K562 (cell line): ENCODE results near the gene HOXB5. TPM values are rescaled to one million over a fixed set of nuclear protein-coding genes. Genes with fewer than 3 reads are reported as not detected.
A peak's percentile ranks its signal among the peaks of the same experiment; 100 is the strongest.

Source experiments
- ATAC-seq: fragments of 200-7000 bp; cut with Tn5 transposase; 3 replicates; pipeline ENCODE4 v1.9.1; 2020; ENCODE audit warnings: moderate library complexity
- BruUV-seq: library from RNA; stranded (reverse); fragments of 400-500 nt; replicated peaks from 2 replicates; lab custom pipeline; 2021; lab: Mats Ljungman, UMichigan
- CTCF ChIA-PET: fragments of 300-600 bp; formaldehyde crosslinking; extraction: SDS; loops from one replicate; lab custom pipeline; 2021; ENCODE audit warnings: low intra/inter-chr PET ratio; lab: Yijun Ruan, JAX
- POLR2A ChIA-PET: fragments of 300-600, 350-650 bp; sonication (Branson Sonifier 250); formaldehyde crosslinking; extraction: SDS; loops from one replicate; lab custom pipeline; 2021; ENCODE audit warnings: antibody characterized with exemption, inconsistent platforms; lab: Yijun Ruan, JAX
- DNase-seq, 4 experiments: peaks; one replicate each; pipeline versions ENCODE4 v3.0.0 to v3.0.0-alpha.2; 2011 to 2018; ENCODE audit warnings: low spot score in 3 of 4, mixed read lengths in 3 of 4; ENCODE audit errors: extremely low read depth in 1 of 4
- FAIRE-seq: peaks from 2 replicates; lab custom pipeline; 2011; peaks lifted over from hg19 to GRCh38; lab: Jason Lieb, UNC
- H2AFZ ChIP-seq: 2 replicates; pipeline ENCODE4 v1.6.0; 2011; ENCODE audit warnings: low read depth, low read length, control low read depth, inconsistent platforms
- H3K27ac ChIP-seq: fragments of 200-600 bp; 3 replicates; pipeline ENCODE4 v1.8.0; 2011; ENCODE audit warnings: low read depth, mild to moderate bottlenecking, control low read depth, inconsistent platforms, low read length, moderate library complexity, mixed read lengths; ENCODE audit errors: extremely low read depth
- H3K27me3 ChIP-seq, 2 experiments: fragments of 300-600 bp in 1 of 2; 2 replicates in 1 of 2; 3 replicates in 1 of 2; pipeline versions ENCODE4 v1.6.0 to v1.8.0; 2011; ENCODE audit warnings: inconsistent platforms in 2 of 2, low read length in 2 of 2, mild to moderate bottlenecking in 1 of 2, mixed read lengths in 1 of 2, moderate library complexity in 1 of 2; ENCODE audit not compliant: control insufficient read depth in 2 of 2, insufficient read depth in 2 of 2
- H3K36me3 ChIP-seq: fragments of 300-600 bp; 3 replicates; pipeline ENCODE4 v1.8.0; 2011; ENCODE audit warnings: mild to moderate bottlenecking, low read length, inconsistent platforms; ENCODE audit not compliant: control insufficient read depth, insufficient read depth
- H3K4me1 ChIP-seq, 2 experiments: fragments of 200-600 bp in 1 of 2; replicated peaks in 1 of 2; 2 replicates in 1 of 2; 3 replicates in 1 of 2; pipeline versions ENCODE4 v1.5.1 to v1.8.0; 2011; ENCODE audit warnings: inconsistent platforms in 2 of 2, low read length in 2 of 2, mild to moderate bottlenecking in 1 of 2, mixed read lengths in 1 of 2, moderate library complexity in 1 of 2; ENCODE audit not compliant: control insufficient read depth in 2 of 2, insufficient read depth in 2 of 2
- H3K4me2 ChIP-seq: 2 replicates; pipeline ENCODE4 v1.6.1; 2011; ENCODE audit warnings: low read length, control low read depth, inconsistent platforms, mixed read lengths; ENCODE audit not compliant: insufficient read depth
- H3K4me3 ChIP-seq: fragments of 200-600 bp; sonication (generic), shearing (Covaris generic); 2 replicates; pipeline ENCODE4 v1.5.1; 2016; ENCODE audit warnings: control low read depth, inconsistent platforms
- H3K79me2 ChIP-seq: fragments of 200-600 bp; 3 replicates; pipeline ENCODE4 v1.8.0; 2011; ENCODE audit warnings: low read length, inconsistent platforms; ENCODE audit not compliant: control insufficient read depth, insufficient read depth
- H3K9ac ChIP-seq, 2 experiments: 2 replicates each; pipeline versions ENCODE4 v1.6.0 to v1.6.1; 2011; ENCODE audit warnings: low read depth in 2 of 2, low read length in 2 of 2, control low read depth in 1 of 2, inconsistent platforms in 1 of 2, mild to moderate bottlenecking in 1 of 2, mixed read lengths in 1 of 2; ENCODE audit not compliant: insufficient read depth in 1 of 2
- H3K9me1 ChIP-seq: one replicate; pipeline ENCODE4 v1.6.0; 2011; ENCODE audit warnings: inconsistent platforms, mild to moderate bottlenecking, low read length, moderate library complexity; ENCODE audit not compliant: control insufficient read depth, insufficient read depth
- H3K9me3 ChIP-seq: replicated peaks from 2 replicates; pipeline ENCODE4 v1.5.1; 2011; ENCODE audit warnings: low read depth, low read length, inconsistent platforms; ENCODE audit not compliant: control insufficient read depth, insufficient read depth
- H4K20me1 ChIP-seq: replicated peaks from 2 replicates; pipeline ENCODE4 v1.6.1; 2011; ENCODE audit warnings: low read length, inconsistent platforms, mixed read lengths; ENCODE audit not compliant: control insufficient read depth, insufficient read depth
- ARID3A ChIP-seq: IDR thresholded peaks from 2 replicates; pipeline ENCODE4 v1.6.1; 2012; ENCODE audit warnings: low read depth, low read length, improper control_type of control experiment, borderline replicate concordance
- CHD1 ChIP-seq: fragments of 200-600 bp; sonication (generic); IDR thresholded peaks from one replicate; pipeline ENCODE4 v1.6.1; 2012; ENCODE audit warnings: mild to moderate bottlenecking, moderate library complexity, low read length, inconsistent platforms
- HIVEP1 ChIP-seq: fragments of 250-450 bp; sonication (Bioruptor Pico); IDR thresholded peaks from 2 replicates; pipeline ENCODE4 v1.4.0; 2020; ENCODE audit warnings: mild to moderate bottlenecking
- HNRNPLL ChIP-seq: fragments of 200-400 bp; formaldehyde crosslinking; IDR thresholded peaks from 2 replicates; pipeline ENCODE4 v1.6.1; 2017; ENCODE audit warnings: low read length, low read depth, mild to moderate bottlenecking; ENCODE audit not compliant: poor library complexity, severe bottlenecking
- JUN ChIP-seq, 2 experiments: sonication (generic) in 1 of 2; formaldehyde crosslinking in 1 of 2; IDR thresholded peaks; 2 replicates each; pipeline versions ENCODE4 v1.6.1 to v1.8.0; 2012 to 2022; ENCODE audit warnings: borderline replicate concordance in 2 of 2, mild to moderate bottlenecking in 2 of 2, improper control_type of control experiment in 1 of 2, low read depth in 1 of 2, low read length in 1 of 2, missing genetic modification reagents in 1 of 2
- MAFF ChIP-seq: IDR thresholded peaks from 2 replicates; pipeline ENCODE4 v1.6.1; 2012; ENCODE audit warnings: low read length, improper control_type of control experiment
- MAFG ChIP-seq: fragments of 450-650 bp; conservative IDR thresholded peaks from 2 replicates; pipeline ENCODE4 v1.6.1; 2016; ENCODE audit warnings: missing genetic modification characterization, missing compliant biosample characterization
- NCOA2 ChIP-seq, 2 experiments: fragments of 450-650 bp; IDR thresholded peaks; 2 replicates each; pipeline ENCODE4 v1.6.1; 2018; ENCODE audit warnings: mild to moderate bottlenecking in 2 of 2, moderate library complexity in 1 of 2; ENCODE audit not compliant: partially characterized antibody in 2 of 2
- NR1H2 ChIP-seq: sonication (generic); formaldehyde crosslinking; IDR thresholded peaks from 2 replicates; pipeline ENCODE4 v1.4.0; 2020; ENCODE audit warnings: mild to moderate bottlenecking, missing genetic modification reagents
- RAD21 ChIP-seq, 2 experiments: fragments of 250-450 bp in 1 of 2; fragments of 450-650 bp in 1 of 2; sonication (Bioruptor Pico) in 1 of 2; formaldehyde crosslinking in 1 of 2; IDR thresholded peaks in 1 of 2; conservative IDR thresholded peaks in 1 of 2; 2 replicates each; pipeline versions ENCODE4 v1.4.0 to v1.8.0; 2020 to 2022; ENCODE audit warnings: mild to moderate bottlenecking in 2 of 2, moderate library complexity in 1 of 2
- SNAPC5 ChIP-seq: fragments of 250-450 bp; sonication (Bioruptor Pico); IDR thresholded peaks from 2 replicates; pipeline ENCODE4 v1.8.0; 2021; ENCODE audit warnings: moderate library complexity, mild to moderate bottlenecking, inconsistent platforms
- UBTF ChIP-seq, 2 experiments: IDR thresholded peaks; 2 replicates each; pipeline ENCODE4 v1.6.1; 2012; ENCODE audit warnings: improper control_type of control experiment in 2 of 2, low read depth in 2 of 2, low read length in 2 of 2, borderline replicate concordance in 1 of 2
- ZBED1 ChIP-seq: IDR thresholded peaks from 2 replicates; pipeline ENCODE4 v1.6.1; 2014
- ZNF668 ChIP-seq: fragments of 250-450 bp; sonication (Bioruptor Pico); IDR thresholded peaks from 2 replicates; pipeline ENCODE4 v1.8.0; 2022; ENCODE audit warnings: mild to moderate bottlenecking, inconsistent platforms
- WGBS: fragments of 100-300 bp; shearing (Covaris generic); methylation state at CpG from one replicate; pipeline ENCODE4 v1.1.6; 2016; ENCODE audit warnings: low coverage, mixed read lengths; ENCODE audit not compliant: insufficient coverage; ENCODE audit errors: missing lambda C conversion rate; 5-methylcytosine and 5-hydroxymethylcytosine counted together
- in situ Hi-C: fragments of 300-500 bp; cut with MboI; formaldehyde crosslinking; loops from 4 replicates; pipeline ENCODE4 v1.15.0; 2018; ENCODE audit warnings: inconsistent platforms, mixed read lengths
- intact Hi-C: fragments of 100-400 bp; cut with micrococcal nuclease; formaldehyde crosslinking; loops from 2 replicates; pipeline ENCODE4 v1.14.2; 2022
- polyA plus RNA-seq, 8 experiments: library from polyadenylated mRNA; depleted of rRNA in 4 of 8; stranded (reverse) in 5 of 8; unstranded in 3 of 8; fragments of >200 nt; fragmentation: Nextera tagmentation in 2 of 8; fragmentation: Illumina TruSeq in 1 of 8; extraction: Ambion mirVana in 2 of 8; extraction: Trizol in 1 of 8; gene quantifications; 2 replicates each; pipeline versions ENCODE4 v1.2.1 to v1.2.3, GENCODE V29; 2011 to 2014; ENCODE audit warnings: inconsistent platforms in 1 of 8, missing spikeins in 1 of 8
- total RNA-seq, 7 experiments: library from RNA; depleted of rRNA in 6 of 7; stranded (reverse); fragments of >200 nt in 6 of 7; fragmentation: Illumina TruSeq in 2 of 7; extraction: Trizol in 2 of 7; gene quantifications; 2 replicates each; pipeline versions ENCODE4 v1.2.1 to v1.2.3, GENCODE V29; 2011 to 2021; ENCODE audit warnings: low replicate concordance in 1 of 7
- TF ChIP-seq, protein P1 (sequence below): fragments of 250-450 bp; sonication (Bioruptor Pico); IDR thresholded peaks from 2 replicates; pipeline ENCODE4 v1.4.0; 2020; ENCODE audit warnings: mild to moderate bottlenecking

HOXB5 gene
- total and polyA plus RNA-seq, 9 of the 15 experiments (the other 6 are each of a cell fraction or from before 2014, with no cell fraction given), result 0.24 to 2.7 (median 0.65) TPM

GRCh38 chr17:48609033-48609432, 15.5 kb upstream of the HOXB5 start (continued):
- TF ChIP-seq, protein P1, sequence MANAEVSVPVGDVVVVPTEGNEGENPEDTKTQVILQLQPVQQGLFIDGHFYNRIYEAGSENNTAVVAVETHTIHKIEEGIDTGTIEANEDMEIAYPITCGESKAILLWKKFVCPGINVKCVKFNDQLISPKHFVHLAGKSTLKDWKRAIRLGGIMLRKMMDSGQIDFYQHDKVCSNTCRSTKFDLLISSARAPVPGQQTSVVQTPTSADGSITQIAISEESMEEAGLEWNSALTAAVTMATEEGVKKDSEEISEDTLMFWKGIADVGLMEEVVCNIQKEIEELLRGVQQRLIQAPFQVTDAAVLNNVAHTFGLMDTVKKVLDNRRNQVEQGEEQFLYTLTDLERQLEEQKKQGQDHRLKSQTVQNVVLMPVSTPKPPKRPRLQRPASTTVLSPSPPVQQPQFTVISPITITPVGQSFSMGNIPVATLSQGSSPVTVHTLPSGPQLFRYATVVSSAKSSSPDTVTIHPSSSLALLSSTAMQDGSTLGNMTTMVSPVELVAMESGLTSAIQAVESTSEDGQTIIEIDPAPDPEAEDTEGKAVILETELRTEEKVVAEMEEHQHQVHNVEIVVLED, result no peak
- TF ChIP-seq JUN (IDR thresholded peaks at IDR 0.05; ENCODE audit: borderline replicate concordance, low read depth, low read length), result no peak
- TF ChIP-seq JUN (CRISPR knock-in tag; IDR thresholded peaks at IDR 0.05; ENCODE audit: borderline replicate concordance), result no peak
- no peak for TF ChIP-seq NCOA2 (IDR thresholded peaks at IDR 0.05; ENCODE audit: partially characterized antibody in 2 of 2)
- peak; percentile 75 for TF ChIP-seq MAFG (tag)
- peak; percentile 25; the same call in 1 of the 2 replicates for TF ChIP-seq MAFF

DNA sequence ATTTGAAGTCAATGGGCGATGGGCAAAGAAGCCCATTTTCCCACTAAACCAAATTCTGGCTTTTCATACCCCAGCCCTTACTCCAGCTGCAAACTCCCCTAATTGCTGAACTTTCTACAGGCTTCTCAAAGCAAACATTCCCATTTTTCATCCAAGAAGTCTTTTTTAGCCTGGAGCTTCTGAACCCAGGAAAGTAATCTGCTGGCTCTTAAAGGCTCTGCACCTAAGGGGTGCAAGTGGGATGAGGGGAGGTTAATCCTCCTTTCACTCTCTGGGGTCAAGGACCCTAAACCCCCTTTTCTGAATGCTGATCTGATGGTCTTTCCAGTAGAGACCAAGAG, 14.9 kb upstream of the HOXB5 start:
- in situ Hi-C loops, result no loop called here
- peak overlapping the region; percentile 71; the same call in 1 of the 2 replicates for H3K4me2 ChIP-seq
- peaks cover 26 to 58% of the 10 kb centered on the region in 2 experiments for H3K4me1 ChIP-seq
- H2AFZ ChIP-seq, result no peak overlapping the region
- POLR2A ChIA-PET, result interaction anchor here (1.0 to 1.6 kb wide), 3 partner anchors 10 to 72 kb away, joined by 3 to 5 read pairs (median 5); no protein-coding TSS in a partner anchor
- 100% methylated on average over 1 of the region's 1 CpG for WGBS
- H3K27ac ChIP-seq, result no peak overlapping the region
- BruUV-seq, result no TSS peak
- H3K79me2 ChIP-seq, result peaks cover 31% of the 10 kb centered on the region
- FAIRE-seq (no peak), DNase-seq (no peak), ATAC-seq (no peak)
- intact Hi-C loops, result no loop called here
- peaks cover 12% of the 10 kb centered on the region; the same call in 1 of the 3 replicates for H3K36me3 ChIP-seq
- no peaks in the 10 kb centered on the region for H4K20me1 ChIP-seq
- H3K9me1 ChIP-seq, result no peaks in the 10 kb centered on the region
- CTCF ChIA-PET, result no interaction called here
- H3K4me3 ChIP-seq, result no peak overlapping the region
- H3K9ac ChIP-seq, result peak overlapping the region; percentile 80 to 94; a peak in 1 of 4 replicates
- H3K9me3 ChIP-seq, result no peaks in the 10 kb centered on the region
- no peaks in the 10 kb centered on the region for H3K27me3 ChIP-seq
- no peak for TF ChIP-seq RAD21 (CRISPR knock-in tag; conservative IDR thresholded peaks at IDR 0.05 in 1 of 2, IDR thresholded peaks at IDR 0.05 in 1 of 2)
- no peak for TF ChIP-seq HNRNPLL
- TF ChIP-seq ZBED1, result no peak
- no peak for TF ChIP-seq ZNF668 (CRISPR knock-in tag)
- TF ChIP-seq SNAPC5 (CRISPR knock-in tag), result no peak
- no peak for TF ChIP-seq HIVEP1 (CRISPR knock-in tag)
- no peak for TF ChIP-seq NR1H2 (CRISPR knock-in tag)
- no peak for TF ChIP-seq MAFF
- TF ChIP-seq CHD1, result no peak
- TF ChIP-seq UBTF (IDR thresholded peaks at IDR 0.05; ENCODE audit: borderline replicate concordance in 1 of 2, low read depth in 2 of 2, low read length in 2 of 2), result no peak
- no peak for TF ChIP-seq ARID3A
